Effector CD8-positive, alpha-beta T cell (primary cell): ENCODE results near the gene DCLK2.
"Not testable (repeated sequence)": the region's sequence is repeated elsewhere in the genome, so short reads cannot be mapped to it uniquely, and the experiment has no call there.

ENCODE experiments used
- DNase-seq: peaks from one replicate; lab custom pipeline; 2025; lab: John Stamatoyannopoulos, UW

Gene DCLK2

DNA sequence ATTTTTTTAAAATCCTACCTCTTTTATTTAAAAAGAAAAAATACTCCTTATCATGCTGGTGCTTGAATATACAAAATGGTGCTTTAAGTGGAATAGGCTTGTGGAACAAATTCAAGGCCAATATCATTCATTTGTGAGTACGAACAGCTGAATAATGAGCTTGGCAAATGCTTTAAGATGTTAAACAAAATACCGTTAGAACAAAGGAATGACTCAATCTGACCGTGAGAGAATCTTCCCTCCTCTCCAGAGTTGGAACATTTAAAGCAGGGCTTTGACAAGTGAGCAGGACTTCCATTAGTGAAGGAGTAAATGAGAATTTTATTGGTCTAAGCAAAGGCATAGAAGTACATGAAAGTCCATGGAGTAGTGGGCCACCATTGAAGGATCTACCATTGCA, 74.5 kb downstream of the DCLK2 start:
- no peak for DNase-seq

DNA sequence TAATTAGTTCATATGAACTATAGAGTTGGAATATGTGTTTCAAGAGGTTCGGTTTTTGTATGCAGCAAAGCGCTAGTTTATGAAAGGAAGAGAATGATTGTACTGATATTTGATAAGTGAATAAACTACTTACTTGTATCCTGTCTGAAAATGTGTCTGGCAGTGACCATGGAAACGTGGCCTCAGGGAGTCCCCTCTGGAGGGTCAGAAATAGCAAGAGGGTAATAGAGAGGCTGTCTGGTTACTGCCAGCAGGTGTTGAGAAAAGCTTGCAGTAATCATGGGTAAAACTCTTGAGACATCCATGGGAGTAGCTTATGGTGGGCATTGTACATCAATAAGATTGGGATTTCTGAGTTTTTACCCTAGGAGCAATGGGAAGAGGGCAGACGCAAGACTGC, 77.1 kb downstream of the DCLK2 start:
- no peak for DNase-seq

DNA sequence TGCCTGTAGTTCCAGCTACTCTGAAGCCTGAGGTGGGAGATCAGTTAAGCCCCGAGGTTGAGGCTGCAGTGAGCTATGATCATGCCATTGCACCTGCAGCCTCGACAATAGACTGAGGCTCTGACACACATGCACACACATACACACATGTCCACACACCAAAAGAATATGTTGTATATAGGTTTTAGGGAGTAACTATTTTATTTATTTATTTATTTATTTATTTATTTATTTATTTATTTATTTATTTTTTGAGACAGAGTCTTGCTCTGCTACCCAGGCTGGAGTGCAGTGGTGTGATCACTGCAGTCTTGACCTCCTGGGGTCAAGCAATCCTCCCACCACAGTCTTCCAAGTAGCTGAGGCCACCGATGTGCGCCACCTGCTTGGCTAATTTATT, 78.3 kb downstream of the DCLK2 start:
- no peak for DNase-seq

DNA sequence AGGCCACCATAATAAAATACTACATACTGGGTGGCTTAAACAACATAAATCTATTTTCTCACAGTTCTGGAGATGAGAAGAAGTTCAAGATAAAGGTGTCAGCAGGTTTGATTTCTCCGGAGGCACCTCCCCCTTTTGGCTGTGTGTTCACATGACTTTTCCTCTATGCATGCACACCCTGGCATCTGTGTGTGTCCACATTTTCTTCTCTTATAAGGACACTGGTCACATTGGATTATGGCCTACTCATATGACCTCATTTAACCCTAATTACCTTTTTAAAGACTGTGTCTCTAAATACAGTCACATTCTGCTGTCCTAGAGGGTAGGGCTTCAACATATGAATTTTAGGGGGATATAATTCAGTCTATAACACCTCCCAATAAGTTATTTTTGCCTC, 79.8 kb downstream of the DCLK2 start:
- DNase-seq: no peak

DNA sequence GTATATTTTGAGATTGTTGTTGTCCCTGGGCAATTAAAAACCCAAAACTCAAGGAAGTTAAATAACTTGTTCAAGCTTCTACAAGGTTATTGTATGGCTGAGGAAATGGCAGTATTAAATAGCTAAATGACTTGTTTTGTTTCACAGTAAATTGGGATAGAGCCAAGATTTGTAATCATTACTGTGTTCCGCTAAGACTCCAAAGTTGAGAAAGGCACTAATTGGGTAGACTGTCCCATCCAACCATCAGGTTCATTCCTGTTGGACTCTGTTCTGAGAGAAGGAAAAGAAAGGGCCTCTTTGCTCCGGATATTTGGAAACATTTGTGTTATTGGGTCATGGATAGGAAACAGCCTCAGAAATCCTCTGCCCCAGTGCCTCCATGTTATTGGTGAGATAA, 82.2 kb downstream of the DCLK2 start:
- DNase-seq: no peak

DNA sequence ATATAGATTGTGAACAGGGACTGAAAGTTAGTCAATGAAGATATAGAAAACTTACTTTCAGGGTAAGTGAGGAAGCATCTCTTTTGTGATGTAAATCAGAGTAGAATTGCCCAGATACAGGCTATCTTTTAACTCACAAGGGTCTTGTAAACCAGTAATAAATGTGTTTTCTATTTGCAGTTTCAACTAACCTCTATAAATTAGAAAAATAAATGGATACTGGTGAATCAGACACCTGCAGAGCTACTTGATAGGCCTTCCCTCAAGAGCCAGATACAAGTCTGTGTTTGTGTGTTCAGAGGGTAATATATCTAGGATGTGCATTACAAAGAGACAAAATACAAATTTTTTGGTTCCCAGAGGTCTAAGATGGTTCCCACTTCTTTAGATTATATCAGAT, 82.9 kb downstream of the DCLK2 start:
- no peak for DNase-seq

DNA sequence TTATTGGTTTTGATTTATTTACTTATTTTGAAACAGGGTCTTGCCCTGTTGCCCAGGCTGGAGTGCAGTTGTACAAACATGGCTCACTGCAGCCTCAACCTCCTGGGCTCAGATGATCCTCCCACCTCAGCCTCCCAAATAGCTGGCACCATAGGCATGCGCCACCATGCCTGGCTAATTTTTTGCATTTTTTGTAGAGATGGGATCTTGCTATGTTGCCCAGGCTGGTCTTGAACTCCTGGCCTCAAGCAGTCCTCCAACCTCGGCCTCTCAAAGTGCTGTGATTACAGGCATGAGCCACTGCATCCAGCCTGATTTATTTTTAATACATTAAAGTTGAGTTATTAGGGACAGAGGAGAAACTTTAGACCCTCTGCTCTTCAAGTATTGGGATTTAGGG, 83.8 kb downstream of the DCLK2 start:
- not testable (repeated sequence) for DNase-seq

DNA sequence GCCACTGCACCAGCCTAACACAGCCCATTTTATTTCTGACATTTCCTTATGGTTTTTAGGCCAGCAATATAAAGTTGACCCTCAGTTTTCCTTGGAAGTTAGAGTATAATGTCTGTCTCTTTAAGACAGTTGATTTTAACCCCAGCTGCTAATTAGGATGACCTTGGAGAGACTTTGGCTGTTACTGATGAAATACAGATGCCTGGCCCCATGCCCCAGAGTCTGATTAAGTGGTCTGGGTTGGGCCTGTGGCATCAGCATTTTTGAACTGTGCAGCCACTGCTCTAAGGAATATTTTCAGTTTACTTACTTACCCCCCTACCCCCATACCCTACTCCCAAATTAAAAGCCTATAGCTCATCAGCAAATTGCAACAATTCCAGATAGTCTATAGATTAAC, 85.8 kb downstream of the DCLK2 start:
- no peak for DNase-seq

DNA sequence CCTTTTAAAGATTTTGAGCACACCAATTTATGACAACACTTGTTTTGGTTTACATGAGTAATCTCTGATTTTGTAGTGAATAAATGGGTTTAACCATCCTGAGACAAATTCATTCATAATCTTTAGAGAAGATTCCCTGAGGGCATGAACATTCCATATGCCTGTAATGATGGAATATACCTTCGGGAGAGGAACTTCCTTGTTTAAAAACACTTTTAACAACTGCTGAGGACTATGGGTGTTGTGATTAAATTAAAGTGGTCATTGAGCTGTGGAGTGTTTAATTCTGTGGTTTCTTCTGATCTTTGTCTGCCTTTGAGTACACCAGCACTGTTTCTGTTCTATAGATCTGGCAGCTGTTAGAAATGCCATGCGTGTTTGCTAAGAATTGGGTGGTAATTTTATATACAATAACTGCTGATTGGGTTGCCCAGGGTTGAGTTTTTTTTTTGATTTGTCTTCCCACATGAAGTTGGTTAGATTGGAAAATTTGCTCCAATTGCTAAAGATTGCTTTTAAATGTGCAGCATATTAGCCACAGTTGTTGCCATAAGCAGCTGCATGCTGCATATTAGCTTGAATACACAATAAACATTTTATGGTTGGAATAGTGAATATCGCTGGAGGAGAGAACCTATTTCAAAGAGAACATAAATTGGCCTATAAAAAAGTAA, 86.8 kb downstream of the DCLK2 start:
- no peak for DNase-seq

DNA sequence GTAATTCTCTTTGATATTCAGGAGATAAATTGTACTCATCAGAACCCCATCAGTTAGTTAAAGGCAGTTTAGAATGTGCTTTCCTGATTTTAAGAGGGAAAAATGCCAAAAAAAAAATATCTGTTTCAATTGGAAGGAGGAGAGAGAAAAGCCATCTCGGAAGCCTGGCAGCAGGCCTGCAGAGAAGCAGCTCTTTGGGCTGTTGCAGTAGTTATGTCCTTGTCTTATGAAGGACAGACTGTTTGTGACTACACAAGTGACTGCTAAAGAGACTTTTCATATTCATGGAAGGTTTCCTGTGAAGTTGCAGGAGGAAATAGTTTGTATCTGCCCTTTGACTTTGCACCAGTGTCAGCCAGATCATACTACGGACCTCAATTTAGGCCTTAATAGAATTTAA, 88.8 kb downstream of the DCLK2 start:
- DNase-seq: no peak

DNA sequence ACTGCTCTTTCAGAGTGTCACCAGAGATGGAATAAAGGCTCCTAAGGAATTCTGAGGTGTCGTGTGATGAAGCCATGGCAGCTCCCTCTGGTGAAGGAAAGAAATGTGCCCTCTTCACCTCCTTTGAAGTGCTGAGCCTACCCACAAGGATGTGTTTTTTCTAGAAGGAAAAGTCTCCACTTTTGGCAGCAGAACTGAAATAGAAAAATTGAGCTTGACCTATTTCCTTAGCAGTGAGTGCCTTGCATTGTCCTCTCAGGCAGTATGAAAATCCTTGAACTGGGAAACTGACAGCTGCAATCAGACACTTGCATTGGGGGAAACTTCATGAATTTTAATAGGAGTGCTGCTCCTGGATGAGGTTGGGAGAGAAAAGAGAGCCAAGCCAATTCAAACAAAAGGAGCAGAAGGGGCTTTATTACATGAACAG, 95.2 kb downstream of the DCLK2 start:
- no peak for DNase-seq

DNA sequence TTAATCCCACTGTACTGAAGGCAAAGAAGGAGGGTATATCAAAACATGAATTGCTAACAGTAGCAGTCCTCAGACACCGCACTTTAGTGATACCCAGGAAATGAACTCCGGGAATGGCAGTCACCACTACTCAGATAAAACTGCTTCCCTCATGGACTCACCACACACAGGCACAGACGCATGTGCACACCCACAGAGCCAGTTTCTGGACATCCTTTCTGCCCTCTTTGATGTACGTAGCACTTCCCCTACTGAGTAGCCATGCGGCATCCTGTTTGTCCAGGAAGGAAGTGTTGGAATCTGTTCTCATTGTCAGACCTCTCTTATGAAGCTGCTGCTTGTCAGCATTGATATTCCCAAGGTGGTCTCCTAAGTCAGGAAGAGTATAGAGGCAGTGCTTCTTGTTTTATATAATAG, 95.7 kb downstream of the DCLK2 start:
- DNase-seq: no peak

DNA sequence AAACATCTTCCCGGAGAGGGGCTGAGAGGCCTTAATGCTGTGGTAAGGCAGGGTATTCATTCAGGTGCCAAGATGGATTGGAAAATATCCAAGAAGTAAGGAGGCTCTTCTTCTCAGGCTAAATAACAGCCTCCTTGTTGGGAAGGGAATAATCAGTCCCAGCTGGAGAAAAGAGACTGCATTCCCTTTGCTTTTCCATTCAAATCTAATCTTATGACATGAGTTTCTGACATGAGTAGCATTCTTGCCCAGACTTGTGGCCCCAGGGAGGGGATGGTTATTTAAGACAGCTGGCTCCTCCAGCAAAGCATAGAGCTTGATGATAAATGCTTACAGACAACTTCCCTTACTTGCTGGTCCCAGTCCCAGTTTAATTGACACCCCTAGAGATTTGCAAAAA, 98.3 kb downstream of the DCLK2 start:
- no peak for DNase-seq

DNA sequence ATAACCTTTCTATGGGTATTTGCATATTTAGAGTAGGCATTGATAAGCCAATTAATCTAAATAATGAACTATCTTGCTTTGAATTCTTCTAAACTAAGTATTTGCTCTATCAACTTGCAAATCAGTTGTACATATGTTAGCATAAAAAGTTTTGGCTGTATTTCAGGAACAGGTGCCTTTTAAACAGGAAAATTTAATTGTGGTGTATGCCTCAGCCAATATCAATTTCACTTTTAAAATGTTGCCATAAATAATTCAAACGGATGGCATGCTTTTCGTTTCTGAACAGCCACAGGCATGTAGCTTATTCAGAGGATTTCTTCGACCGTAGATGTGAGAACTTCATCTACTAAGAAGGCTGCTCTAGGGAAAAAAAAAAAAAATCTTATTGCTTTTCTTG, 99.9 kb downstream of the DCLK2 start:
- no peak for DNase-seq

DNA sequence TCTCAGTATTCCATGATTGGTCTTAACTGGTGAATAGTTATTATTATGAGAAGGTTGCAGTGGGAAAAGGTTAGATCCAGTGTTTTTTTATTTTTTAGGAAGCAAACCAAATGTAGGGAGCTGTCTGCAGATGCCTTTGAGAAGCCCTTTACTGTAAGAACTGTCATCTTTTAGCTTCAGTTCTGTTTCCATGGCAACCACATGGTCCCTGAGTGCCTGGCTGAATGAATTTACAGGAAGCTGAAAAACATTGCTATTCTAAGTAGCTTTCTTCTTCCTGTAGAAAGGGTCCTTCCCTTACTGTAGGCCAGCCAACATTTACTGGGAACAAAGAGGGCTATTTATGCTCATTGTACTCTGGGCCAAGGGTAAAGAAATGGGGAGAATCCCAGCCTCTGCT, 103.3 kb downstream of the DCLK2 start:
- DNase-seq: no peak

DNA sequence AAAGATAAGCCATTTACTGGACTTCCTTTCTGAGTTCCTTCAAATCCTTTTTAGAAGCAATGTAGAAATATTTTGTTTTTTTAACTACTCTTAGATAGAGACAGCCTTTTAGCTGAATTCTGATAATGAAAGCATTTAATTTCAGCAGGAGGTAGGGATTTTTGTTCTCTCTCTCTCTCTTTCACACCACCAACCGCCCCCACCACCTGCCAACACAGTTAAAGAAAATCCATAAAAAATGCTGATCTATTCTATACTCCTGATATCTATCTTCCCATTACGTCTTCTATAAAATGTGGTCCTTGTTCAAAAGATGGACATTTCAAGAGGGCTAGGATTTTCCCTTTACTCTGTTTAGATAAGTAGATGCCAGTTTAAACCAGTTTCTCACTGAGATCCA, 104.5 kb downstream of the DCLK2 start:
- DNase-seq: no peak

DNA sequence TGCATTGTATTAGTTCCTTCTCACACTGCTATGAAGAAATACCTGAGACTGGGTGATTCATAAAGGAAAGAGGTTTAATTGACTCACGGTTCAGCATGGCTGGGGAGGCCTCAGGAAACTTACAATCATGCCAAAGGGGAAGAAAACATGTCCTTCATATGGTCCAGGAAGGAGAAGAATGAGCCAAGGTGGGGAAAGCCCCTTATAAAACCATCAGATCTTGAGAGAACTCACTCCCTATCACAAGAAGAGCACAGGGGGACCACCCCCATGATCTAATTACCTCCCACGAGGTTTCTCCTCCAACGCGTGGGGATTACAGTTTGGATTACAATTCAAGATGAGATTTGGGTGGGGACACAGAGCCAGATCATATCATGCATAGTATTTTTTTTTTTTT, 106.8 kb downstream of the DCLK2 start:
- DNase-seq: not testable (repeated sequence)

DNA sequence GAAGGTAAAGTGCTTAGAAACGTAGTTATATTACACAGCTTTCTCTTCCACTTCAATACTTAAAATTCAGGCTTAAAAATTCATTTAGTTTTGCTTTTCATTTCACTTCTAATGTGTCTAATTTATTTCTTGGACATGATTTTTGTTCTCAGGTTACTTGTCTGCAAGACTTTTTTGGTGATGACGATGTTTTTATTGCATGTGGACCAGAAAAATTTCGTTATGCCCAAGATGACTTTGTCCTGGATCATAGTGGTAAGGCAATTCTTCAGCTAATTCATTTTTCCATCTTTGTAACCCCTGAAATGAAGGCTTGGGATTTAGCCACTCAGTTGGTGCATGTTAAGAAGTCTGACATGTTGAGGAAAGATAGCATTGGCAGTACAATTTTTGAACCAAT, 114.7 kb downstream of the DCLK2 start:
- DNase-seq: no peak

DNA sequence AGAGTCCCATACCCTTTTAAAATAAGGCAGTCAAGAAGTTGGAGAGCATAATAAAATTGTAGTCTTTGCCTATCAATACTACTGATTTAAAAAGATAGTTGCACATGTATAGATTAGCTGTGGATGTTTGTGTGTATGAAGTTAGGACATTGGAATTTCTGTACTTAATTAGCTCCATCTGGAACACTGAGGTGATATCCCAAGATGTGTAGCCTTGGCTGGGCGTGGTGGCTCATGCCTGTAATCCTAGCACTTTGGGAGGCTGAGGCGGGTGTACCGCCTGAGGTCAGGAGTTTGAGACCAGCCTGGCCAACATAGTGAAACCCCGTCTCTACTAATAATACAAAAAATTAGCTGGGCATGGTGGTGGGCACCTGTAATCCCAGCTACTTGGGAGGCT, 119.0 kb downstream of the DCLK2 start:
- not testable (repeated sequence) for DNase-seq

DNA sequence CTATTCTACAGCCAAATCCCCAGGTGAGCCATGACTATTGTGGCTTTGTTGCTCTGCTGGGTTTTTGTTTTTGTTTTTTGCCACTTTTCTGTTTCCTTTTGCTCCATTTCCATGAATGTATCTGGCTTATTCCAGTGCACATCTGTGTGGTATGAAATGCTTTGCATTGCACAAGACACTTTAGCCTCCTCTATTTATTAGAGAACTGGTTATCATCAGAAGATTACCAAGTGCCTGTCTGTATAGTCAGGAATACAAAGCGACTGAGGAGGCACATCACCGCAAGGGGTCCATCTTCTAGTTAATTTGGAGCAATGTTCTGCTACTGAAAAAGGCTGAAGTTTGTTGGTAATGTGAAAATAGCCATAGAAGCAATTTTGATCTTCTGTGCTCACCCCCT, 120.8 kb downstream of the DCLK2 start:
- DNase-seq: no peak

DNA sequence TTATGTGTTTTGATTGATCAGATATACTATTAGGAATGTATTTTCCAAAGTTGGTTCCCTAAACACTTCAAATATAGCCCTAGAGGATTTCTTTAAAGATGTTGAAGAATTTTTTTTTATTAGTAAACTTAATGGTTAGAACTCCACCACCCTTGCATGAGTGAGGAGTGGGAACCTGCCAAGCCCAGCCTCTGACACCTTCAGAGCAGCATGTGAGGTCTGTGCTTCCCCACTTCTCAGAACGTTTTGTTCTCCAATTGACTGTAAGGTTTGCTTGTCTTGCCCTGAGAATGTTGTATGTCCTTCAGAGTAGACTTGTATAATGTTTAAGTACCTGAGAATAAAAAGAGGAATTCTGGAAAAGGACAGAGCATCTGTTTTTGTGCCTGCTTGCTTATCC, 126.8 kb downstream of the DCLK2 start:
- DNase-seq: no peak

DNA sequence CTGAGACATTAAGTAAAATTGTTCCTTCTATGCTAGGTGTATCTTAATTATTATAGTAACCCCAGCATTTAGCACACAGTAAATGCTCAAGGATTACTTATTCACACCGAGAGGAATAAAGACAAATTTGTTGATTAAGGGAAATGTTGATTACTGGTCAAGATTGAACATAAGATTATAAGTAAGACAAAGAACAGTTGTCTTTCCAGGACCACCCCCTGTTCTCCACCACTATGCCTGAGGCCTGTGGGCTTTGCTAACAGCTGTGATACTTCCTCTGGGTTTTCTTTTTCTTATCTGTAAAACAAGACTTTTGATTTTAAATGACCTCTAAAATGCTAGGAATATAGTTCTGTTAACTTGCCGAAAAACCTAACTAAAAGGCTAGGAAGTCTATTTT, 128.0 kb downstream of the DCLK2 start:
- DNase-seq: no peak

DNA sequence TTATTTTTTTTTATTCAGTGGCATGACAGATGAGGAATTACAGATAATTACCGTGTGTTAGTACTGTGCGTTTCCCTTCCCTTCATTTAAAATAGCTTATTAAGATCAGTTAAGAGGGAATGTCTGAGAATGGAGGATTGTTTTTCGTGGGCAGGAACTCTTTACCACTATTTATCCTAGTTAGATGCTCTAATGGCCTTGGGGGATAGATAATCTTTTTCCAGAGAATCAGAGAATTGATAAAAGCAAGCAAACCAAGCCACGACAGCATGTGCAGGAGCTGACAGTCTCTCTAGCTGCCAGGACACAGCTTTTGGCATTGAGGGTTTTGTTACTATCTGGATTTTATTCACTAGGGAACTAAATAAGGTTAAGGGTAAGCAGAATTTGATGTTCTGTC, 128.7 kb downstream of the DCLK2 start:
- no peak for DNase-seq

DNA sequence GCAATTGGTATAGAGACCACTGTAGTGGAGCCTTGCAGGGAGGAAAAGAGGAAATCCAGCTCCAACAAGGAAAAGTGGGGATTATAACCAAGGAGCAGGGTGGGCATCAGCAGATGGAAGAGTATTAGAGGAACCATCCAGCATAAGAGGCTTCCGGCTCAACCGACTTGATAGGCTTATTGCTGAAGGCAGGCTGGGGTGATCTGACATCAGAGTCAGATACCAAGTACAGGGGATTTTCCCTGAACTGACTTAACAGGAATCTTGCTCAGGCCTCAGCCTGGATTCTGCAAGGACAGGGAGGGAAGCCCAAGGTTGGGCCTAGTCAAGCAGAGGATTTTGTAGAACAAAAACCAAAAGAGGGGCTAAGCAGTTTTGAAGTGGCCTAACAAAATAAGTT, 129.6 kb downstream of the DCLK2 start:
- DNase-seq: no peak
